Stimulated activated CD8-positive, alpha-beta memory T cell treated with anti-CD3 and anti-CD28 coated beads, Interleukin-15, amount 100 ng/mL, for 24 hours (primary cell): ENCODE results near the gene POFUT2.

Experiments used
- DNase-seq: peaks from one replicate; pipeline ENCODE4 v3.0.0-alpha.2; 2020; ENCODE audit warnings: low read depth

POFUT2 gene

GRCh38 chr21:45222001-45222400 is 65.7 kb downstream of the POFUT2 start:
- no peak for DNase-seq

DNA sequence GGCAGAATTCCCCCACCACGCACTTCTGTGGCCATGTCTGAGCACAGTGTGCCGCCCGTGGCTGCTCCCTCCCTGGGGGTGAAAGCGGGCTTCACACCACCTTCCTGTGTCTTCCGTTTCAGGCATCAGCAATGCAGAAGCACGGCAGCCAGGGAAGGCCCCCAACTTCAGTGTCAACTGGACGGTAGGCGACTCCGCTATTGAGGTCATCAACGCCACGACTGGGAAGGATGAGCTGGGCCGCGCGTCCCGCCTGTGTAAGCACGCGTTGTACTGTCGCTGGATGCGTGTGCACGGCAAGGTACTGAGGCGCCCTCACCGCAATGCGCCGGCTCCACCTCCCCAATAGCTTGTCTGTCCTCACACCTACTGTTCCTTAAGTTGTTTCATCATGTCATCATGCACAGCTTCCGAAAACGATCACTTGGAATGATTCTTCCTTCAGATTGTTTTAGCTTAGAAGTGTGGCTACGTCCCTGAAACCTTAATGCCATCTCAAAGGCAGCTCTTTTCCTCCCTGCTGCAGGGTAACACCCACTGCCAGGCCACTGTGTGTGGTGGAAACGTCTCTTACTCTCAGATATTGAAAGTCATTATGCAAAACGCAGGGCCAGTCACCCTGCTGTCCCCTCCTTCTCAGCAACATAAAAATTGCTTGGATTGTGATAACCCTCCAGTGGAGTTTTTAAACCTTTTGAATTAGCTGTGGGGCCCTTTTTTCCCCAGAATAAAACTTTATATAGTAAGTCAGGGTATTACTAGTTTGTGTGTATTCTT is 66.8 kb downstream of the POFUT2 start:
- DNase-seq, result no peak

- no peak for DNase-seq
Measured at GRCh38 chr21:45220071-45220481, 67.6 kb downstream of the POFUT2 start.

GRCh38 chr21:45219517-45219916 is 68.2 kb downstream of the POFUT2 start:
- DNase-seq, result no peak

GRCh38 chr21:45217010-45217409 is 70.7 kb downstream of the POFUT2 start:
- no peak for DNase-seq

GRCh38 chr21:45215213-45215612 is 72.5 kb downstream of the POFUT2 start:
- DNase-seq, result no peak
